HG03175 (cell line): ENCODE measurements around the gene TMEM163.
A peak's percentile ranks its signal among the peaks of the same experiment; 100 is the strongest.

Source experiments
- ATAC-seq: cut with Tn5 transposase; IDR thresholded peaks from one replicate; pipeline ENCODE4 v1.9.1; 2021; ENCODE audit warnings: mild to moderate bottlenecking, moderate library complexity; ENCODE audit not compliant: unreplicated experiment

TMEM163 gene

DNA sequence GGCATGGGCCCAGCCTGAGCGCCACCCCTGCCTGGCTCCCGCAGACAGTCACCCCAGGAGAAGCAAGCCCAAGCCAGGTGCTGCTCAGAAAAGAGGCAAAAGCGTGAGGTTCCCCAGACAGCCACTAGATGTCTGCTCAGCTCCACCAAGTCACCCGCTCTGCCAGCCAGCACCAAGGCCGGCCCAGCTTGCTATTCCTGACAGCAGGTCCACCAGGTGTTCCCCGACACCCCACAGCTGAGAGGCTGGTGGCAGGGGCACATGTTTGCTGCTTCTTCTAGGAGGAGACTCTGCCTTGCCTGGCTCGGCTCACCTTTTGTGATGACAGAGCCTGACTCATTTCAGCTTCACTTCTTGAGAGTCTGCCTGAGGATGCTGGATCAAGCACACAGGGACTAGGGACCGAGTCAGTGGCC, 258.2 kb downstream of the TMEM163 start:
- peak; percentile 79 for ATAC-seq

GRCh38 chr2:134459706-134460406, 258.9 kb downstream of the TMEM163 start:
- no peak for ATAC-seq

DNA sequence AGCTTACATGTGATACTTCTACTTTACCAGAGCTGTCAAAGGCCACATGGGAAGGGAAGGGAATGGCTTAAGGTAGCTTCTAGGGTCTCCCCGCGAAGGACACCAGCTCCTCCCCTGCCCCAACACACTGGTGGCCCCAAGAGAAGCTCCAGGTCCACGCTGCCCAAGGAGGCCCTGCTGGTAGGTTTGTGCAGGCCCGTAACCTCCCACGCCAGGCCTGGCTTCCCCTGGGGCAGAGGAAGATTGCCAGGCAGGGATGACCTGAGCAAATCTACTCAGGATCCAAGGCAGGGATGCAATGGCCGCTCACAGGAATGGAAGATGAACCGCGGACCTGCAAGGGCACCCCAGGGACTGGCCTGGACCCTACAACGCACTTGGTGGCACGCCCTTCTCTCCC, 259.9 kb downstream of the TMEM163 start:
- no peak for ATAC-seq

GRCh38 chr2:134458473-134458853, 260.3 kb downstream of the TMEM163 start:
- ATAC-seq: no peak

DNA sequence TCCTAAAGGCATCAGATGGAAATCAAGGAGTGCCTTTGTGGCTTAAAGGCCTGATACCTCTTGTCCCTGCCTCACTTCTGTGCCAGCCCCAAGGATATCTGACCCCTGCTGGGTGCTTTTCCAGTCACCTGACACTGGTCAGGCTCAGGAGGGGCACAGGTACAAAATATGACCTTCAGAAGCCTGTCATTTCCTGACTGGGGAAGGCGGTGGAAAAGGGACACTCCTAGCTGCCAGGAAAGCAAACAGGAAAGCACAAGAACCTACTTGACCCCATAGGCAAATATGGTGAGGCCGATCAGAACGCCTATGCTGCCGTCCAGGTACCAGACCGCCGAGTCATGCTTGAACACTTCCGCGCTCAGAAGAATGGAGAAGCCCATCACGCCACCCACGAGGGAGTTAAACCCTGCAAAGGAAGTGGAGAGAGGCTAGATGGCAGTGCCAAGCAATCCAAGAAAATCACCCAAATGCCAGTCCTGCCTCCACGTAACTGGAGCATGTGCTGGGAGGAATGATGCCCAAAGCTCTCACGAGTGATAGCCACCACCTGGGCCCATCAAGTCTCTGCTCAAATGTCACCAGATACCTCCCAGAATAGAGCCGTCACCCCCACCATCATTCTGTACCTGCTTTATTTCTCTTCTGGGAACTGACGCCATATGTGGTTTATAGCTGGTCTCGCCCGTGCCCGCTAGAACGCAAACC, 260.9 kb downstream of the TMEM163 start:
- no peak for ATAC-seq

GRCh38 chr2:134457353-134457752, 261.4 kb downstream of the TMEM163 start:
- no peak for ATAC-seq

DNA sequence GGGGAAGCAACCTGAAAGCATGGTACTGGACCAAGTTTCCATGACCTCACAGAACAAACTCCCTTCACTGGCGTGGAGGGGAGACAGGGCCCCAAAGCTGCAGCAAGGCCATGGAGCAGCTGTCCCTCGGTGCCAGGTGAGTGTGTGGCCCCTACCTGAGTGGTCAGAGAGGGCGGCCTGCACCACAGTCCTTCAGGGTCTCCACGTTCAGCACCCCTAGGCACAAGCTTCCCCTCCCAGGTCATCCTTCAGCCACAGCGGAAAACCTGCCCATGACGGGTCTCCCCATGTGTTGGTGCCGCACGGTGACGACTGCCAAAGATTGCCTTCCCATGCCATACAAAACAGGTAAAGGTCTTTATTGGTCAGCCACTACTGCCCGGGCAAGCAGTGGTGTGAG, 263.4 kb downstream of the TMEM163 start:
- no peak for ATAC-seq

GRCh38 chr2:134454931-134455330, 263.9 kb downstream of the TMEM163 start:
- ATAC-seq: no peak

GRCh38 chr2:134454426-134454825, 264.4 kb downstream of the TMEM163 start:
- no peak for ATAC-seq

GRCh38 chr2:134453973-134454372, 264.8 kb downstream of the TMEM163 start:
- no peak for ATAC-seq

DNA sequence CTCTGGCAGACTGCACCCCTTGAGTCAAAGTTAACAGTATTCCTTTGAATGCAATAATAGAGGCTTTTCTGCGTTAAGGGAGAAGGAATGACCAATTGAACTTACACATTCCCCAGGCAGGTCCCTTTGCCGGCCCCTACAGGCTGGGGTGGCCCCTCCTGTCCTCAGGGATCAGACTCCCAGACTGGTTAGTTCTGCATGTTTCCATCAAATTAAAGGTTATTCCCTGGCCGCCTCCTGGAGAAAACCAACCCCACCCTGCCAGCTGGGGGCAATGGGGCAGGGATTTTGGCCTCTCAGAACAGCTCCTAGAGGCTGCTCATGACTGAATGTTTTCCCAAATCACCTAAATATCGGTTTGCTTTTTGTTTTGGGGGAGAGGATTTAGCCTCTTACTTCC, 265.3 kb downstream of the TMEM163 start:
- ATAC-seq: no peak

- no peak for ATAC-seq
These were observed 266.6 kb downstream of the TMEM163 start for GRCh38 chr2:134452042-134452733.

DNA sequence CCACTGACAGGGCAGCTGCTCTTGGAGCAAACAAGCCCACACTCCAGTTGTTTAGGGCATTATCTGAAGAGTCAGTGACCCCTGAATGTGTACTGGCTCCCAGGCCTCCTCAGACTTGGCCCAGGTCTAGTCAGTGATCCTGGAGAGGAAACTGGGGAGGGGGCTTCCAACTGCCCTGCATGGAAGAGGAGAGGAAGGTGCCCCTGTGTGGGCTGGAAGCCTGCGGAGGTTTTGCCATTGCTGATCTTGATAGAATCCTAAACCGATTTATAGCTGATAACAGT, 267.5 kb downstream of the TMEM163 start:
- ATAC-seq: no peak

DNA sequence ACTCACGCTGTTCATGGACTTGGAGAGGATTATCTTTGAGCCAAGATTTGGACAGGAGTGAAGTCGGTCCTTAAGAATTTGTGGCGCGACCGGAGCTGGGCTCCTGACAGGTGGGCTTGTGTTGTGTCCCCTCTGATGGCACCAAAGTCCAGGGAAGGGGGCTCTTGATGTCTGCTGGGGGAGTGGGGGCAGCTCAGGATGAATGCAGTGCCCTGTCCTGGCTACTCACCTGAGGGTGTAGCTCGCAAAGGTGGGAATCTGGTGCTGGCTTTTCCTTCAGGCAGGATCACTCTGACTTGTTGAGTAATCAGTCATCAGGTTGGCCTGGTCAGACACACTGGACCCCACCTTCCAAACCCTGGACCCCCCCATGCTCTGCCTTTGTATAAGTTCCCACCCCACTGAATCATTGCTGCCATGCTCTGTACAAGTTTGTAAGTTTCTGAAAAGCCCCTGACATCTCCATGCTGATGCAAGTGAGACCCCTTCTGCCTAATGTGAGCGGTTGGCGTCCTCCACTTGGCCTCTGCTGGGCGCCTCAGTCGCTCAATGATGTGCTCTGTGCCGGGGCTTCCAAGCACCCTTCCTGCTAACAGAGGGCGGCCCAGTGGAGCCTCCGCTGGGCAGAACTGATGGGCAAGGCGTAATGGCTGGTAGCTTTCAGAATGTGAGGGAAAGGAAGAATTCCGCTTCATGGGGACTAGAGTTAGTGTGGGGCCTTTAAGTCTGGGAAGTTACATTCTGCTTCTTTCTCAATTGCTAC, 268.9 kb downstream of the TMEM163 start:
- ATAC-seq: no peak

DNA sequence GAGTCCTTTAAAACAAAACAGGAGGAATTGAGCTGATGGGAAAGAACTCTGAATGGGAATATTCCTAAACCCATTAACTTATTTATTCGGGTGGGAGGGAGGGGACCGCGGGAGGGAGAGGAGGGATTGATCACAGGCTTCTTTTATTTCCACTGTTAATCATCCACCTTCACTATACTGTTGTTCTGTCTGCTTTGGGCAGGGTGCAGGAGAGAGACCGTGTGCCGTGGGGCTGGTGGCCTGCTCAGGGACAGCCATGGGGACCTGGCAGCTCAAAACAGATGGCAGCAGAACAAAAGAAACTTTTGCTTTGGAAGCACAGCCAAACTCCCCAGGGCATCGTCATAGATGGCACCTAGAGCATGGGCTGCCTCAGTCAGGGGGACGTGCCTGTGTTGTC, 269.6 kb downstream of the TMEM163 start:
- ATAC-seq: no peak

DNA sequence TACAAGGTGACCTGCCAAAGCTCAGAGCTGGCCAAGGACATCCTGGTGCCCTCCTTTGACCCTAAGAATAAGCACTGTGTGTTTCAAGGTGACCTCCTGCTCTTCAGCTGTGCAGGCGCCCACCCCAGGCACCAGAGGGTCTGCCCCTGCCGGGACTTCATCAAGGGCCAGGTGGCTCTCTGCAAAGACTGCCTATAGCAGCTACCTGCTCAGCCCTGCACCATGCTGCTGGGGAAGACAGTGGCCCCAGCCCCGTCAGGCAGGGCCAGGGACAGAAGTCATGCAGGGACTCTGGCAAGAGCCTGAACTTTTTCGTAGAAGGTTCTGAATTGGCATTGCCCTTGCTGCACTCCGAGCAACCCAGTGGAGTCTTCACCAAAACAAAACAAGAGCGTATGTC, 270.1 kb downstream of the TMEM163 start:
- no peak for ATAC-seq

DNA sequence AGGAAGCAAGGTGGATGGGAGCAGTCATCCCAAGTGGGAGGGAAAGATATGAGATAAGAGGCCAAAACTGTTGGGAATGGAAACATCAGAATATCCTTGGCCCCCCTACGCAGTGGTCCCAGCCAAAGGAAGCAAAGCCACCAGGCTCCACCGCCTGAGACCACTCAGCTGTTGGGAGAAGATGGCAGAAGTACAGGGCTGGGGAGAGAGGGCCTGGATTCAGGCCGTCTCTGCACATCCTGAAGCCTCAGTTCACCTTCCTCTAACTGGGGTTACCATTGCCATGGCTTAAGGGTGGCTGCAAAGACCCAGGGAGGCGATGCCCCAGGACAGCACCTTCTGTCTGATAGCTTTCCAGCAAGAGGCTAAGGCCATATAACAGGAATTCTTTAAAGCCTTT, 271.1 kb downstream of the TMEM163 start:
- no peak for ATAC-seq

DNA sequence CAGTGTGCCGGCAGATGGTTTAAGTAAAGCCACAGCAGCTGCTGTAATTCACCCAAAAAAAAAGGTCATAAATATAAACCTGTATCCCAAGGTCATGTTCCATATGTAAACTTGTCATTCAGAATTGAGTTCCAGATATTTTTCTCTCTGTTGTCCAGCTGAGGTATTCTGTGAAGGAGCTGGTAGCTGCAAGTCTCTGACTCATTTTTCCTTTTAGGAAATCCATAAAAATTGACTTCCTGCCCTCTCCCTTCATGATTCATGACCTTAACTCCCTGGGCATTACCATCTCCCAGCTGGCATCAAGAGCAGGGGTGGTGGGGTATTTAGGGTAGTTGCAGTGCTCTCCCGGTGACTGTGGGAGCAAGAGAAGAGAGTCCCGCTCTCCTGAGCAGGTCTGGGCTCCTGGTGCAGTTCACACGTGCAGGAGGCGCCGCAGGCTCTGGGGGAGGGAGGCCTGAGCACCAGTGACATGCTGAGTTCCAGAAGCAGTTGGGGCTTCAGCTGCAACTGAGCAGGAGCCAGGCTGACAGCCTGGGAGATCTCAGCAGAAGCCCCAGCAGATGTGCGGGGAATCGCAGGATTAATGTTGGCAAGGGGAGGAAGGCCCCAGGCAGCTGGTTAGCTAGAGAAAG, 272.3 kb downstream of the TMEM163 start:
- ATAC-seq: no peak

GRCh38 chr2:134445985-134446382, 272.8 kb downstream of the TMEM163 start:
- ATAC-seq: no peak

DNA sequence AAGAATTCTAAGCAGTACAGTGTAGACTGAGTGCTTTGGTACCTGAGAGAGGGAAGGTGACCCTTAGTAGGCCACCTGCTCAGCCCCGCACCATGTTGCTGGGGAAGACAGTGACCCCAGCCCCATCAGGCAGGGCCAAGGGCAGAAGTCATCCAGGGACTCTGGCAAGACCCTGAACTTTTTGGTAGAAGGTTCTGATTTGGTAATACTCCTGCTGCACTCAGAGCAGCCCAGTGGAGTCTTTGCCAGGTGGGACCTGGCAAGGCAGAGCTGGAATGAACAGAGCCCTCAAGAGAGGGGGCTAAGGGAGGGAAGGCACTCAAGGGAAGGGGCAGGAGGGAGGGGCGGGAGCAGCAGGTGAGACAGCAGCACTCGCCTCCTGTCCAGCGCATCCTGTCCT, 273.7 kb downstream of the TMEM163 start:
- no peak for ATAC-seq

GRCh38 chr2:134443814-134444480, 274.9 kb downstream of the TMEM163 start:
- no peak for ATAC-seq
